SK-N-SH (cell line): ENCODE data around the gene GOLGA6A. TPM values are rescaled to one million over a fixed set of nuclear protein-coding genes. Genes with fewer than 3 reads are reported as not detected.

Experiments
- CTCF ChIA-PET: fragments of 300-600, 350-600 bp; formaldehyde crosslinking; extraction: SDS; loops from one replicate; lab custom pipeline; 2021; lab: Yijun Ruan, JAX
- POLR2A ChIA-PET: fragments of 350-600 bp; sonication (Branson Sonifier 250); formaldehyde crosslinking; extraction: SDS; loops from one replicate; lab custom pipeline; 2020; ENCODE audit warnings: antibody characterized with exemption, inconsistent platforms; lab: Yijun Ruan, JAX
- DNase-seq: peaks from one replicate; pipeline ENCODE4 v3.0.0; 2012
- H2AFZ ChIP-seq: fragments of 200-600 bp; sonication (generic); 2 replicates; pipeline ENCODE4 v1.8.1; 2016; ENCODE audit warnings: antibody characterized with exemption, mild to moderate bottlenecking, low read depth
- H3F3A ChIP-seq: fragments of 200-600 bp; sonication (generic); replicated peaks from 2 replicates; pipeline ENCODE3; 2016; ENCODE audit warnings: antibody characterized with exemption, mild to moderate bottlenecking; ENCODE audit not compliant: insufficient read depth
- H3K27ac ChIP-seq, 2 experiments: fragments of 200-500 bp in 1 of 2; fragments of 200-600 bp in 1 of 2; sonication (Bioruptor generic) in 1 of 2; sonication (generic), shearing (Covaris generic) in 1 of 2; 2 replicates each; pipeline versions ENCODE4 v1.5.1 to v1.6.1; 2014 to 2016; ENCODE audit warnings: low read depth in 2 of 2, inconsistent platforms in 1 of 2, low read length in 1 of 2, mild to moderate bottlenecking in 1 of 2, mixed read lengths in 1 of 2
- H3K27me3 ChIP-seq: fragments of 200-600 bp; sonication (generic), shearing (Covaris generic); 2 replicates; pipeline ENCODE4 v1.6.1; 2016; ENCODE audit warnings: mixed run types; ENCODE audit not compliant: insufficient read depth
- H3K36me3 ChIP-seq, 2 experiments: fragments of 200-500 bp in 1 of 2; fragments of 200-600 bp in 1 of 2; sonication (Bioruptor generic) in 1 of 2; sonication (generic) in 1 of 2; replicated peaks in 1 of 2; 2 replicates each; pipeline versions ENCODE3 to v1.5.1; 2014 to 2016; ENCODE audit warnings: low read length in 1 of 2, mild to moderate bottlenecking in 1 of 2; ENCODE audit not compliant: insufficient read depth in 2 of 2, control insufficient read depth in 1 of 2
- H3K4me1 ChIP-seq, 2 experiments: fragments of 200-500 bp in 1 of 2; fragments of 200-600 bp in 1 of 2; sonication (Bioruptor generic) in 1 of 2; sonication (generic), shearing (Covaris generic) in 1 of 2; 2 replicates each; pipeline versions ENCODE4 v1.5.1 to v1.6.1; 2014 to 2016; ENCODE audit warnings: low read depth in 1 of 2, low read length in 1 of 2, mixed run types in 1 of 2; ENCODE audit not compliant: insufficient read depth in 2 of 2, control insufficient read depth in 1 of 2
- H3K4me2 ChIP-seq: fragments of 200-600 bp; sonication (generic), shearing (Covaris generic); 2 replicates; pipeline ENCODE4 v1.6.1; 2017; ENCODE audit warnings: mixed run types
- H3K4me3 ChIP-seq, 2 experiments: fragments of 200-500 bp in 1 of 2; fragments of 200-600 bp in 1 of 2; sonication (Bioruptor generic) in 1 of 2; sonication (generic), shearing (Covaris generic) in 1 of 2; 2 replicates each; pipeline versions ENCODE4 v1.5.1 to v1.8.1; 2014 to 2016; ENCODE audit warnings: low read depth in 2 of 2, inconsistent platforms in 1 of 2, low read length in 1 of 2, mild to moderate bottlenecking in 1 of 2, mixed read lengths in 1 of 2, moderate library complexity in 1 of 2
- H3K79me2 ChIP-seq: fragments of 200-600 bp; sonication (generic); 2 replicates; pipeline ENCODE4 v1.8.1; 2017; ENCODE audit warnings: mild to moderate bottlenecking; ENCODE audit not compliant: insufficient read depth
- H3K9ac ChIP-seq: fragments of 200-600 bp; sonication (generic); 2 replicates; pipeline ENCODE4 v1.6.1; 2017; ENCODE audit warnings: mixed run types
- H3K9me2 ChIP-seq: fragments of 200-600 bp; sonication (generic); 2 replicates; pipeline ENCODE4 v1.6.1; 2017; ENCODE audit warnings: mixed run types
- H3K9me3 ChIP-seq: fragments of 200-600 bp; sonication (generic); 2 replicates; pipeline ENCODE4 v1.6.1; 2017; ENCODE audit warnings: mixed run types, mild to moderate bottlenecking, moderate library complexity
- H4K20me1 ChIP-seq: fragments of 200-600 bp; sonication (generic); 2 replicates; pipeline ENCODE4 v1.6.1; 2017; ENCODE audit warnings: mild to moderate bottlenecking, mixed run types; ENCODE audit not compliant: insufficient read depth
- CHD2 ChIP-seq: fragments of 150-350 bp; IDR thresholded peaks from 2 replicates; pipeline ENCODE4 v1.6.1; 2018; ENCODE audit warnings: low read length; ENCODE audit not compliant: partially characterized antibody
- ELF1 ChIP-seq: IDR thresholded peaks from 2 replicates; pipeline ENCODE4 v1.4.0; 2012
- FOXM1 ChIP-seq: IDR thresholded peaks from 2 replicates; pipeline ENCODE4 v1.4.0; 2012; ENCODE audit warnings: low read depth, mild to moderate bottlenecking
- GATA2 ChIP-seq: sonication (generic); formaldehyde crosslinking; IDR thresholded peaks from 2 replicates; pipeline ENCODE4 v1.5.0; 2020; ENCODE audit warnings: mild to moderate bottlenecking, missing genetic modification reagents
- MEF2A ChIP-seq: IDR thresholded peaks from 2 replicates; pipeline ENCODE4 v1.4.0; 2012; ENCODE audit warnings: low read depth, borderline replicate concordance
- NRF1 ChIP-seq: IDR thresholded peaks from 2 replicates; pipeline ENCODE4 v1.6.1; 2012; ENCODE audit warnings: low read depth, mild to moderate bottlenecking, low read length
- POLR2AphosphoS5 ChIP-seq: IDR thresholded peaks from 2 replicates; pipeline ENCODE4 v1.6.1; 2012; ENCODE audit warnings: low read depth, low read length
- REST ChIP-seq: IDR thresholded peaks from 2 replicates; pipeline ENCODE4 v1.6.1; 2012; ENCODE audit warnings: mild to moderate bottlenecking, low read depth, low read length, moderate library complexity
- SIN3A ChIP-seq: IDR thresholded peaks from 2 replicates; pipeline ENCODE4 v1.6.1; 2012; ENCODE audit warnings: low read depth, mild to moderate bottlenecking, low read length, moderate library complexity, borderline replicate concordance
- TCF12 ChIP-seq: IDR thresholded peaks from 2 replicates; pipeline ENCODE4 v1.4.0; 2012
- TEAD4 ChIP-seq: IDR thresholded peaks from 2 replicates; pipeline ENCODE4 v1.4.0; 2012; ENCODE audit warnings: mild to moderate bottlenecking, borderline replicate concordance; ENCODE audit not compliant: insufficient read depth
- WGBS: methylation state at CpG from one replicate; pipeline ENCODE4 v1.1.6; 2017; ENCODE audit warnings: low lambda C conversion rate; 5-methylcytosine and 5-hydroxymethylcytosine counted together
- polyA plus RNA-seq, 3 experiments: library from polyadenylated mRNA; depleted of rRNA; stranded (reverse); fragments of >200 nt; gene quantifications; 2 replicates each; pipeline ENCODE4 v1.2.3, GENCODE V29; 2012
- TF ChIP-seq, protein P1 (sequence below): fragments of 150-350 bp; IDR thresholded peaks from 2 replicates; pipeline ENCODE4 v1.6.1; 2016; ENCODE audit warnings: mild to moderate bottlenecking, low read depth, low read length
- TF ChIP-seq, protein P2 (sequence below): IDR thresholded peaks from 2 replicates; pipeline ENCODE4; 2012
- TF ChIP-seq, protein P3 (sequence below): IDR thresholded peaks from 2 replicates; pipeline ENCODE4 v1.4.0; 2012; ENCODE audit warnings: low read depth, borderline replicate concordance

Gene GOLGA6A
- polyA plus RNA-seq, 1 of the 3 experiments (the other 2 are of a cell fraction) = not detected

- Histone ChIP-seq H3K27me3 (no peaks in the 10 kb centered on the region), H3K9me3 (no peaks in the 10 kb centered on the region), H3K79me2 (no peaks in the 10 kb centered on the region), H4K20me1 (no peaks in the 10 kb centered on the region), H3K4me1 (peaks cover 3 to 17% of the 10 kb centered on the region in 2 experiments; a peak in 2 of 4 replicates), H3K4me3 (no peak overlapping the region), H3K27ac (no peak overlapping the region), H3F3A (no peaks in the 10 kb centered on the region), H3K9ac (no peak overlapping the region), H3K4me2 (no peak overlapping the region), H3K9me2 (no peaks in the 10 kb centered on the region), H2AFZ (no peak overlapping the region), H3K36me3 (peaks cover 0 to 15% of the 10 kb centered on the region in 2 experiments)
- 92% methylated on average over 11 of the region's 31 CpGs for WGBS
- ChIA-PET POLR2A (no interaction called here), CTCF (interaction anchor here (0.5 to 17.5 kb wide), 10 partner anchors 8 to 430 kb away, joined by 3 to 339 read pairs (median 4); no protein-coding TSS in a partner anchor)
- DNase-seq = no peak
- TF ChIP-seq FOXM1 (no peak), POLR2AphosphoS5 (no peak), ELF1 (no peak), CHD2 (no peak)
- TF ChIP-seq, protein P1, sequence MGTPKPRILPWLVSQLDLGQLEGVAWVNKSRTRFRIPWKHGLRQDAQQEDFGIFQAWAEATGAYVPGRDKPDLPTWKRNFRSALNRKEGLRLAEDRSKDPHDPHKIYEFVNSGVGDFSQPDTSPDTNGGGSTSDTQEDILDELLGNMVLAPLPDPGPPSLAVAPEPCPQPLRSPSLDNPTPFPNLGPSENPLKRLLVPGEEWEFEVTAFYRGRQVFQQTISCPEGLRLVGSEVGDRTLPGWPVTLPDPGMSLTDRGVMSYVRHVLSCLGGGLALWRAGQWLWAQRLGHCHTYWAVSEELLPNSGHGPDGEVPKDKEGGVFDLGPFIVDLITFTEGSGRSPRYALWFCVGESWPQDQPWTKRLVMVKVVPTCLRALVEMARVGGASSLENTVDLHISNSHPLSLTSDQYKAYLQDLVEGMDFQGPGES = no peak
Observed at GRCh38 chr15:74044267-74045110, 37.9 kb downstream of the GOLGA6A start.

DNA sequence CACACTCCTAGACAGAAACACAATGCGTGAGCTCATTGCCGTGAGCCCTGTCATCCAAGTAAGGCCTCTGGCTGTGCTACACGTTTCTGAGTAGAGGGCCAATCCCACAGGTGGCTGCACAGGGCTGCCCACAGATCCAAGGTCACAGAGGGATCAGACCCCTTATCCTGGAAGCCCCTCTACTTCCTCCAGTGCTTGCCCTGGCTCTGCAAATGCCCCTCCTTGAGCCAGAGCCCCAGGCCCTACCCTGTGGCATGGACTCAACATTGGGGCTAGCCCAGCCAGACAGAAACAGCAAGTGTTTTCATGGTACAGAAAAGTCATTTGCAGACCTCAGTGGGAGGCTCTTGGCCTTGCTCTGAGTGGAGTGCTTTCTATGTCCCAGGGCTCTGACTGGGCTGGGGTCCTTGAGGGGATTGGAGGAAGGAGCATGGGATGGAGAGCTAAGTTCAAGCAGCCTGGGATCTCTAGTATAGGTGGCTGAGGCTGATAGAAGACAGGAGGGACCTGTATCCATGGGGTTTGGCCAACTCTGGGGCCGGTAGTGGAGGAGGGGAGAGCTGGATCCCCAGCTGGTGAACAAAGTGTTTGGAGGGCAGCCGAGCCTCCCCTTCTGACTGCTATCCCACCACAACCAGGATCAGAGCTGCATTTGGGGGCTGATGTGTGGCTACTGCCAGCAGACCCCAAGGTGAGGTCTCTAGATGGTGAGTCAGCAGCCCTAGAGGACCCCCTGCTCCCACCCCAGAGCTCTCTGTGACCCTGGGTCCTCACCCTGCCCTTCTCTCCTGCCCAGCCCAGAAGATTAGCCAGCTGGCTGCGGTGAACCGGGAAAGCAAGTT lies 38.7 kb downstream of the GOLGA6A start:
- no peak for DNase-seq
- Histone ChIP-seq H3K79me2 (no peaks in the 10 kb centered on the region), H3F3A (no peaks in the 10 kb centered on the region), H3K9me3 (no peaks in the 10 kb centered on the region), H3K4me2 (no peak overlapping the region), H3K4me3 (no peak overlapping the region), H3K27me3 (no peaks in the 10 kb centered on the region), H3K9ac (no peak overlapping the region), H3K9me2 (no peaks in the 10 kb centered on the region), H4K20me1 (no peaks in the 10 kb centered on the region), H3K4me1 (peaks cover 11 to 22% of the 10 kb centered on the region in 2 experiments; a peak in 2 of 4 replicates), H2AFZ (no peak overlapping the region), H3K27ac (no peak overlapping the region), H3K36me3 (peaks cover 0 to 15% of the 10 kb centered on the region in 2 experiments)
- ChIA-PET POLR2A (no interaction called here), CTCF (interaction anchor here (0.5 to 17.5 kb wide), 10 partner anchors 11 to 429 kb away, joined by 3 to 339 read pairs (median 4); no protein-coding TSS in a partner anchor)
- TF ChIP-seq NRF1 (no peak), GATA2 (no peak), TCF12 (no peak), SIN3A (no peak), REST (no peak), FOXM1 (no peak), TEAD4 (no peak), MEF2A (no peak)
- TF ChIP-seq, protein P2, sequence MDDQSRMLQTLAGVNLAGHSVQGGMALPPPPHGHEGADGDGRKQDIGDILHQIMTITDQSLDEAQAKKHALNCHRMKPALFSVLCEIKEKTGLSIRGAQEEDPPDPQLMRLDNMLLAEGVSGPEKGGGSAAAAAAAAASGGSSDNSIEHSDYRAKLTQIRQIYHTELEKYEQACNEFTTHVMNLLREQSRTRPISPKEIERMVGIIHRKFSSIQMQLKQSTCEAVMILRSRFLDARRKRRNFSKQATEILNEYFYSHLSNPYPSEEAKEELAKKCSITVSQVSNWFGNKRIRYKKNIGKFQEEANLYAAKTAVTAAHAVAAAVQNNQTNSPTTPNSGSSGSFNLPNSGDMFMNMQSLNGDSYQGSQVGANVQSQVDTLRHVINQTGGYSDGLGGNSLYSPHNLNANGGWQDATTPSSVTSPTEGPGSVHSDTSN = no peak
- TF ChIP-seq, protein P3, sequence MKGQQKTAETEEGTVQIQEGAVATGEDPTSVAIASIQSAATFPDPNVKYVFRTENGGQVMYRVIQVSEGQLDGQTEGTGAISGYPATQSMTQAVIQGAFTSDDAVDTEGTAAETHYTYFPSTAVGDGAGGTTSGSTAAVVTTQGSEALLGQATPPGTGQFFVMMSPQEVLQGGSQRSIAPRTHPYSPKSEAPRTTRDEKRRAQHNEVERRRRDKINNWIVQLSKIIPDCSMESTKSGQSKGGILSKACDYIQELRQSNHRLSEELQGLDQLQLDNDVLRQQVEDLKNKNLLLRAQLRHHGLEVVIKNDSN = no peak
- 60% methylated on average over 3 of the region's 7 CpGs for WGBS
